H1 (cell line): ENCODE data around the gene MAGI2. TPM values are rescaled to one million over a fixed set of nuclear protein-coding genes. Genes with fewer than 3 reads are reported as not detected.

Experiments used
- ASH2L ChIP-seq: fragments of 200-600, 300-600 bp; sonication (generic); IDR thresholded peaks from one replicate; pipeline ENCODE4 v1.7.1; 2017; ENCODE audit warnings: low read length
- PHF8 ChIP-seq: fragments of 200-600 bp; sonication (generic); conservative IDR thresholded peaks from 2 replicates; pipeline ENCODE4 v1.7.1; 2012; ENCODE audit warnings: low read depth, mild to moderate bottlenecking, inconsistent platforms, low read length, moderate library complexity
- POLR2AphosphoS5 ChIP-seq: IDR thresholded peaks from 2 replicates; pipeline ENCODE4 v1.6.1; 2011; ENCODE audit warnings: low read depth, low read length
- SRF ChIP-seq: IDR thresholded peaks from 2 replicates; pipeline ENCODE4 v1.6.1; 2011; ENCODE audit warnings: mild to moderate bottlenecking, low read depth, low read length, moderate library complexity
- TAF1 ChIP-seq: IDR thresholded peaks from 2 replicates; pipeline ENCODE4 v1.6.1; 2011; ENCODE audit warnings: mild to moderate bottlenecking, low read depth, low read length
- polyA plus RNA-seq, 7 experiments: library from polyadenylated mRNA; depleted of rRNA in 3 of 7; stranded (reverse) in 5 of 7; unstranded in 2 of 7; fragments of >200 nt in 5 of 7; fragments of 200-250 nt in 2 of 7; gene quantifications; 1 replicate in 5 of 7; 2 replicates in 1 of 7; 4 replicates in 1 of 7; pipeline versions ENCODE4 v1.2.1 to v1.2.3, GENCODE V29; 2011 to 2013; ENCODE audit warnings: missing spikeins in 2 of 7, mixed read lengths in 2 of 7
- total RNA-seq: library from RNA; stranded (reverse); fragmentation: NEBNext Ultra II Directional; extraction: Animal tissue kit (Norgen Biotek cat#: 25700); gene quantifications from 2 replicates; pipeline ENCODE4 v1.2.1, GENCODE V29; 2021

Gene MAGI2
- total and polyA plus RNA-seq, 2 of the 8 experiments (the other 6 are each of a cell fraction or from before 2014, with no cell fraction given) = 6.0 to 27.3 TPM

GRCh38 chr7:78636727-78637126 lies 816.7 kb downstream of the MAGI2 start (continued):
- TF ChIP-seq POLR2AphosphoS5 (no peak), ASH2L (no peak), PHF8 (no peak), SRF (no peak), TAF1 (no peak)
- TF ChIP-seq, all 59 proteins: peak for 0
